ENCODE results near the gene PACSIN3.

DNA sequence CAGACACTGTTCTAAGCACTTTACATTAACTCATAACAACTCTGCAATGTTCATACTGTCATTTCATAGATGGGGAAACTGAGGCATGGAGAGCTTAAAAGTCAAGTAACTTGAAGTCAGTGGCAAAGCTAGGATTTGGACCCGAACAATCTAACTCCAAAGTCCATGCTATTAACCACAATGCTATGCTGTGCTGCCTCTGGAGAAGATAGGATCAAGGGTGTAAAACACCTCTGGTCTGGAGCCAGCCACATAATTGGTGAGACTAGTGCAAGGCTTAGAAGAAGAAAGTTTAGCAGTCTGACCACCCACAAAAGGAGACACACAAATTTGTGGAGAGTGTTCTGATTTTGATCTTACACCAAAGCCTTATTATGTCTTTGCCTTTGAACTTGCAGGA, 53.3 kb downstream of the PACSIN3 start:
- TF ChIP-seq YY1 (IDR thresholded peaks at IDR 0.05; ENCODE audit: insufficient read depth, insufficient read length) (no peak), ZNF274 (IDR thresholded peaks at IDR 0.05; ENCODE audit: low read depth, low read length) (no peak), SUZ12 (IDR thresholded peaks at IDR 0.05; ENCODE audit: extremely low read depth, insufficient read depth, insufficient read length) (no peak)
